HG03469 (cell line): Measurements from ENCODE around the gene SYCE3.
"Not testable (repeated sequence)": the region's sequence is repeated elsewhere in the genome, so short reads cannot be mapped to it uniquely, and the experiment has no call there.

ENCODE experiments used
- ATAC-seq: cut with Tn5 transposase; IDR thresholded peaks from one replicate; pipeline ENCODE4 v1.9.1; 2021; ENCODE audit warnings: mild to moderate bottlenecking, moderate library complexity, moderate number of reproducible peaks; ENCODE audit not compliant: unreplicated experiment

SYCE3 gene

GRCh38 chr22:50551160-50551752 lies 11.5 kb downstream of the SYCE3 start:
- ATAC-seq, result no peak

- ATAC-seq, result no peak
Measured at GRCh38 chr22:50550395-50550794, 12.3 kb downstream of the SYCE3 start.

GRCh38 chr22:50548921-50549790 lies 13.6 kb downstream of the SYCE3 start:
- no peak for ATAC-seq

GRCh38 chr22:50548040-50548920 lies 14.4 kb downstream of the SYCE3 start:
- ATAC-seq, result no peak

- ATAC-seq, result no peak
Measured at GRCh38 chr22:50547263-50547985, 15.3 kb downstream of the SYCE3 start.

- no peak for ATAC-seq
Measured at GRCh38 chr22:50546326-50547262, 16.1 kb downstream of the SYCE3 start.

GRCh38 chr22:50545522-50546325 lies 17.0 kb downstream of the SYCE3 start, which contains the start of gene KLHDC7B:
Gene KLHDC7B (plus strand): TSS chr22:50545899. CDS start chr22:50546244, 345 bp downstream.
- ATAC-seq, result no peak

GRCh38 chr22:50544746-50545253 lies 17.9 kb downstream of the SYCE3 start:
- ATAC-seq, result no peak

GRCh38 chr22:50544078-50544745 lies 18.5 kb downstream of the SYCE3 start:
- ATAC-seq, result no peak

GRCh38 chr22:50542416-50542927 lies 20.2 kb downstream of the SYCE3 start:
- no peak for ATAC-seq

GRCh38 chr22:50541667-50542026 lies 21.1 kb downstream of the SYCE3 start:
- not testable (repeated sequence) for ATAC-seq

- no peak for ATAC-seq
Measured at GRCh38 chr22:50540381-50540780, 22.3 kb downstream of the SYCE3 start.

GRCh38 chr22:50537765-50538164 lies 25.0 kb downstream of the SYCE3 start:
- no peak for ATAC-seq

GRCh38 chr22:50536226-50536625 lies 26.5 kb downstream of the SYCE3 start:
- ATAC-seq, result no peak

GRCh38 chr22:50535113-50535512 lies 27.6 kb downstream of the SYCE3 start:
- no peak for ATAC-seq

- not testable (repeated sequence) for ATAC-seq
Measured at GRCh38 chr22:50533856-50534711, 28.6 kb downstream of the SYCE3 start.
